Stomach (tissue), 4 donors: ENCODE data around the gene MFSD6L.

Experiments used
- CTCF ChIP-seq, 7 experiments: fragments of 450-650 bp in 4 of 7; fragments of 200-600 bp in 3 of 7; sonication (generic) in 3 of 7; IDR thresholded peaks; one replicate each; pipeline ENCODE4 v1.5.1; 2016 to 2019; ENCODE audit warnings: antibody characterized with exemption in 7 of 7, control low read depth in 2 of 7, mild to moderate bottlenecking in 1 of 7
- POLR2A ChIP-seq, 4 donors: fragments of 450-650 bp; IDR thresholded peaks; one replicate each; pipeline ENCODE4 v1.6.1; 2016; ENCODE audit warnings: antibody characterized with exemption in 4 of 4, control low read depth in 2 of 4, mild to moderate bottlenecking in 1 of 4, moderate library complexity in 1 of 4

- TF ChIP-seq CTCF (IDR thresholded peaks at IDR 0.05) (no peak), POLR2A (IDR thresholded peaks at IDR 0.05) (no peak)
These were observed 7.9 kb upstream of the MFSD6L start for GRCh38 chr17:8806926-8807550.
